HG02852 (cell line): ENCODE measurements around the gene GPR37L1.
"Not testable (repeated sequence)": the region's sequence is repeated elsewhere in the genome, so short reads cannot be mapped to it uniquely, and the experiment has no call there.

ENCODE experiments used
- ATAC-seq: cut with Tn5 transposase; IDR thresholded peaks from one replicate; pipeline ENCODE4 v1.9.1; 2021; ENCODE audit warnings: mild to moderate bottlenecking, moderate library complexity; ENCODE audit not compliant: unreplicated experiment

GPR37L1 gene

GRCh38 chr1:202167054-202167453 lies 44.3 kb downstream of the GPR37L1 start:
- not testable (repeated sequence) for ATAC-seq

GRCh38 chr1:202167708-202168415 lies 45.1 kb downstream of the GPR37L1 start:
- ATAC-seq = no peak

- no peak for ATAC-seq
Observed at GRCh38 chr1:202168861-202169260, 46.1 kb downstream of the GPR37L1 start.

GRCh38 chr1:202170726-202171125 lies 48.0 kb downstream of the GPR37L1 start:
- ATAC-seq = no peak

GRCh38 chr1:202171292-202172014 lies 48.7 kb downstream of the GPR37L1 start:
- no peak for ATAC-seq

GRCh38 chr1:202172015-202172355 lies 49.3 kb downstream of the GPR37L1 start:
- no peak for ATAC-seq

GRCh38 chr1:202173993-202174392 lies 51.3 kb downstream of the GPR37L1 start:
- ATAC-seq = no peak

- ATAC-seq = no peak
Observed at GRCh38 chr1:202176949-202177927, 54.5 kb downstream of the GPR37L1 start.

GRCh38 chr1:202179828-202180750 lies 57.4 kb downstream of the GPR37L1 start:
- no peak for ATAC-seq

GRCh38 chr1:202180751-202181139 lies 58.0 kb downstream of the GPR37L1 start:
- ATAC-seq = not testable (repeated sequence)

GRCh38 chr1:202181586-202181985 lies 58.9 kb downstream of the GPR37L1 start:
- ATAC-seq = no peak

- no peak for ATAC-seq
Observed at GRCh38 chr1:202182040-202182877, 59.5 kb downstream of the GPR37L1 start.
